Vagina (tissue), 2 donors: Measurements from ENCODE around the gene FITM2. TPM values are rescaled to one million over a fixed set of nuclear protein-coding genes. Genes with fewer than 3 reads are reported as not detected.

Source experiments
- DNase-seq, 2 donors: peaks; one replicate each; pipeline ENCODE4 v3.0.0-alpha.2; 2017; ENCODE audit errors: extremely low spot score in 2 of 2
- H3K27ac ChIP-seq: fragments of 200-600 bp; sonication (generic); one replicate; pipeline ENCODE4 v1.5.1; 2019
- H3K27me3 ChIP-seq: fragments of 200-600 bp; sonication (generic); one replicate; pipeline ENCODE4 v1.5.1; 2019
- H3K36me3 ChIP-seq, 2 donors: fragments of 200-600 bp; sonication (generic); one replicate each; pipeline ENCODE4 v1.5.1; 2017 to 2019
- H3K4me1 ChIP-seq: fragments of 200-600 bp; sonication (generic); one replicate; pipeline ENCODE4 v1.5.1; 2019
- H3K4me3 ChIP-seq, 2 donors: fragments of 200-600 bp; sonication (generic); 1 replicate in 1 of 2; 2 replicates in 1 of 2; pipeline ENCODE4 v1.5.1; 2016 to 2019
- H3K9me3 ChIP-seq: fragments of 200-600 bp; sonication (generic); one replicate; pipeline ENCODE4 v1.5.1; 2019
- CTCF ChIP-seq, 3 experiments: fragments of 450-650 bp in 2 of 3; fragments of 200-600 bp in 1 of 3; sonication (generic) in 1 of 3; IDR thresholded peaks; one replicate each; pipeline ENCODE4 v1.5.1; 2017 to 2019; ENCODE audit warnings: antibody characterized with exemption in 3 of 3, mild to moderate bottlenecking in 2 of 3, moderate library complexity in 2 of 3
- POLR2A ChIP-seq, 2 donors: fragments of 450-650 bp; IDR thresholded peaks; one replicate each; pipeline ENCODE4 v1.6.1; 2017; ENCODE audit warnings: antibody characterized with exemption in 2 of 2, mild to moderate bottlenecking in 2 of 2, moderate library complexity in 2 of 2
- POLR2AphosphoS5 ChIP-seq, 2 donors: sonication (generic); formaldehyde crosslinking; IDR thresholded peaks; one replicate each; pipeline ENCODE4 v1.9.0; 2017; ENCODE audit warnings: antibody characterized with exemption in 2 of 2, mild to moderate bottlenecking in 2 of 2, low read depth in 1 of 2; ENCODE audit not compliant: insufficient read depth in 1 of 2
- intact Hi-C: fragments of 100-400 bp; cut with DNase I; formaldehyde crosslinking; loops from one replicate; pipeline ENCODE4 v1.15.1; 2023
- total RNA-seq: library from RNA; depleted of rRNA; stranded (reverse); fragments of >200 nt; gene quantifications from one replicate; pipeline ENCODE4 v1.2.3, GENCODE V29; 2016

The FITM2 gene
- total RNA-seq, 1 donor from 2014 or later = 7.4 TPM

GRCh38 chr20:44343162-44343675 lies 32.2 kb upstream of the FITM2 start:
- intact Hi-C loops = no loop called here
- Histone ChIP-seq H3K9me3 (no peaks in the 10 kb centered on the region), H3K36me3 (no peaks in the 10 kb centered on the region), H3K4me1 (no peaks in the 10 kb centered on the region), H3K27ac (no peak overlapping the region), H3K4me3 (no peak overlapping the region), H3K27me3 (no peaks in the 10 kb centered on the region)
- TF ChIP-seq POLR2A (IDR thresholded peaks at IDR 0.05) (no peak), POLR2AphosphoS5 (IDR thresholded peaks at IDR 0.05; ENCODE audit: insufficient read depth in 1 of 2, low read depth in 1 of 2) (no peak), CTCF (IDR thresholded peaks at IDR 0.05) (no peak)
- no peak for DNase-seq

- H3K4me1 ChIP-seq = no peaks in the 10 kb centered on the region
- DNase-seq = no peak
- TF ChIP-seq CTCF (IDR thresholded peaks at IDR 0.05) = no peak
- peak overlapping the region; percentile 64 for H3K27ac ChIP-seq
- intact Hi-C loops = no loop called here
- no peaks in the 10 kb centered on the region for H3K36me3 ChIP-seq
- H3K9me3 ChIP-seq = no peaks in the 10 kb centered on the region
- no peak overlapping the region for H3K4me3 ChIP-seq
- H3K27me3 ChIP-seq = no peaks in the 10 kb centered on the region
These were observed 31.2 kb upstream of the FITM2 start for GRCh38 chr20:44342248-44342647.

GRCh38 chr20:44336725-44337380 lies 25.9 kb upstream of the FITM2 start, which contains the start of gene R3HDML:
Gene R3HDML, plus strand, starts transcription at chr20:44337043. Its CDS starts 115 bp downstream, at chr20:44337158.
- Histone ChIP-seq H3K4me3 (no peak within 1 kb of the TSS), H3K36me3 (no peaks in the 10 kb centered on the region), H3K27me3 (no peaks in the 10 kb centered on the region), H3K27ac (no peak within 1 kb of the TSS), H3K4me1 (no peaks in the 10 kb centered on the region), H3K9me3 (no peaks in the 10 kb centered on the region)
- TF ChIP-seq CTCF (IDR thresholded peaks at IDR 0.05) = no peak
- TF ChIP-seq POLR2AphosphoS5 (IDR thresholded peaks at IDR 0.05; ENCODE audit: insufficient read depth in 1 of 2, low read depth in 1 of 2) = no peak
- TF ChIP-seq POLR2A (IDR thresholded peaks at IDR 0.05) = no peak
- DNase-seq = no peak
- intact Hi-C loops = no loop called here

- Histone ChIP-seq H3K36me3 (no peaks in the 10 kb centered on the region), H3K9me3 (no peaks in the 10 kb centered on the region), H3K4me3 (no peak overlapping the region), H3K27me3 (no peaks in the 10 kb centered on the region), H3K4me1 (no peaks in the 10 kb centered on the region), H3K27ac (no peak overlapping the region)
- intact Hi-C loops = no loop called here
- TF ChIP-seq POLR2A (IDR thresholded peaks at IDR 0.05) = no peak
- no peak for TF ChIP-seq CTCF (IDR thresholded peaks at IDR 0.05)
- TF ChIP-seq POLR2AphosphoS5 (IDR thresholded peaks at IDR 0.05; ENCODE audit: insufficient read depth in 1 of 2, low read depth in 1 of 2) = no peak
- DNase-seq = no peak
These were observed 25.1 kb upstream of the FITM2 start for GRCh38 chr20:44336086-44336485.

- Histone ChIP-seq H3K36me3 (no peaks in the 10 kb centered on the region), H3K27me3 (no peaks in the 10 kb centered on the region), H3K4me3 (no peak overlapping the region), H3K4me1 (no peaks in the 10 kb centered on the region), H3K9me3 (no peaks in the 10 kb centered on the region), H3K27ac (no peak overlapping the region)
- no peak for DNase-seq
- intact Hi-C loops = no loop called here
- TF ChIP-seq POLR2AphosphoS5 (IDR thresholded peaks at IDR 0.05; ENCODE audit: insufficient read depth in 1 of 2, low read depth in 1 of 2) = no peak
- no peak for TF ChIP-seq POLR2A (IDR thresholded peaks at IDR 0.05)
- no peak for TF ChIP-seq CTCF (IDR thresholded peaks at IDR 0.05)
These were observed 24.7 kb upstream of the FITM2 start for GRCh38 chr20:44335675-44336074.
